ENCODE measurements around the gene TNNI3.
"Not testable (repeated sequence)": the region's sequence is repeated elsewhere in the genome, so short reads cannot be mapped to it uniquely, and the experiment has no call there.

TNNI3 gene

DNA sequence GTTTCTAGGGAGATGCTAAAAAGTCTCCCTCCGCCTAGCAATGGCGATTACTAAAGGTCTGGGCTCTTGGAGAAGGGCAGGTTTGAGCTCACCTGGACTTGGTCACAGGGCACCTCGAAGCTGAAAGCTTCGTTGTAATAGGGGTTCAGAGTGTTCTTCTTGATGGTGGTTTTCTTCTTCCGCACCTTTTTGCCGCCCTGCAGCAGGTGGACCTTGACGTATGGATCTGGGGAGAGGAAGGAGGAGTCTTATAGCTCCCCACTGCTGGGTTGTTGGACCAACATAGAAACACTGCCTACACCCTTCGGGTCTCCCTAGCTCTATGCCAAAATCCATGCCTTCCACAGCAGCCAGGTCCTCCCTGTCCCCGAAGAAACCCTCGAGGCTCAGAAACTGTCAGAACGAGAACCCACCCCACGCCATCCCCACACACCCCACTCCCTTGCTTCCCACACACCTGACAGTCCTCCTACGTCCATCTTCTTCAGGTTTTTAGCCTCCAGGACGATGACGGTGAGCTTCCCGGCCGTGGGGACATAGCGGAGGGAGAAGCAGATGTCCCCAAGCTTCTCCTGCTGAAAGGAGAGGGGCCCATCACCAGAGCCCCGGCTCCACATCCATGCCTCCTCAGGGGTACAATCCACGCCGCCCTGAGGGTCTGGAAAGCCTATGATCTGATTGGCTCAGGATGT is 17.0 kb upstream of the TNNI3 start:
- in situ Hi-C loops (cut with HindIII; ENCODE audit: low pct_ligation_motif_present, low pct_unique_long_range_greater_than_20kb, low sequenced_read_pairs): no loop called here
- no peak for DNase-seq

GRCh38 chr19:55173714-55174409 is 16.3 kb upstream of the TNNI3 start:
- peak; percentile 80 for DNase-seq
- in situ Hi-C loops (cut with HindIII; ENCODE audit: low pct_ligation_motif_present, low pct_unique_long_range_greater_than_20kb, low sequenced_read_pairs): no loop called here

DNA sequence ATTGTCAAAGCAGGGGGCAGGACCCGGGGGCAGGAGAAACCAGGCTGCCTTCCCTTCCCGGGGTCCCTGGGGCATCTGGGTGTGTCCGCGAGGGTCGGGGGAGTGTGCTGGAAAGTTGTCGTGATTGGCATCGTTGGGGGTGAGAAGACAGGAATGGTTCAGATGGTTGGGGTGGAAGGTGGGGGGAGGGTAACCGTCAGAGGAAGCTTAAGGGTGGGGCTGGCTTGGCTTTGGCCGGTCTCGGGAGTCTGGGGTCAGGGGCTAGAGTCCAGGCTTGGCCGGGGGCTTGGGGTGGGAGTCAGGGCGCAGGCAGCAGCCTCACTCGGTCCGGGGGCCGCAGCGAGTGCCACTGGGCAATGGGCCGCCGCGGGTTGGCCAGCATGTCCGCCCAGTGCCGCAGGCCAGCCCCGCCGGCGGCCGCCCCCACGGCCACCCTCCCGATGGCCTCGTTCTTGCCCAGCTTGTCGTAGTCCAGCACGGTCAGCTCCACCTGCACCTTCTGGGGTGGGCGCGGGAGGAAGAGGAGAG is 15.7 kb upstream of the TNNI3 start:
- in situ Hi-C loops (cut with HindIII; ENCODE audit: low pct_ligation_motif_present, low pct_unique_long_range_greater_than_20kb, low sequenced_read_pairs): no loop called here
- no peak for DNase-seq

DNA sequence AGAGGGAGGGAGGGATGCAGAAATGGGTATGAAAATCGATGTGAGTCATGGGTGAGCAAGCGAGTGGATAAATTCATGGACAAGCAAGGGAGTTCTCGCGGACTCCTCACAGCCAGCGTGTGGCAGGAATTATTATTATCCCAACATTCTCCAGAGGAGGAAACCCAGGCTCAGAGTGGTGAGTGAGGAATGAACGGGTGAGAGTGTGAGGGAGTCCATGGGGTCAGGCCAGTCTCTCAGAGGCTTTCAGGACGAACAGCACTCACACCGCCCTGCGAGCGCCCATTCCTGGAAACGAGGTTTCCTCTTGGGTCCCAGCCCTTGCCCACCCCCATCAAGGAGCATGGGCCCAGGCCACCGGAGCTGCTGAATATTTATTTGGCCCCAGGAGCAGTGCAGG is 15.2 kb upstream of the TNNI3 start:
- in situ Hi-C loops (cut with HindIII; ENCODE audit: low pct_ligation_motif_present, low pct_unique_long_range_greater_than_20kb, low sequenced_read_pairs): no loop called here
- DNase-seq: peak; percentile 66

DNA sequence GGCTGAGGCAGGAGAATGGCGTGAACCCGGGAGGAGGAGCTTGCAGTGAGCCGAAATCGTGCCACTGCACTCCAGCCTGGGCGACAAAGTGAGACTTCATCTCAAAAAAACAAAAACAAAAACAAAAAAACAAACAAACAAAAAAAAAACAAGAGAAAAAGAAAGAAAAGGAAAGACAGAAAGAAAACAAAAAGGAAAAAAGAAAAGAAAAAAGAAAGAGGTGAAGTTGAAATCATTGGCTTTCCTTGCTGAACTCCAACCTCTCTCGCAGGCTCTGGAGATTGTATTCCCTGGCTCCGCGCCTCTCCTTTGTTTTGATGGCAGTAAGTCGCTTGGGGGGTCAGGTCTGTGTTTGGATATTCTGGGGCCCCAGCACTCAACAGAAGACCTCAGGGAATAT is 14.8 kb upstream of the TNNI3 start:
- DNase-seq; in situ Hi-C loops (cut with HindIII; ENCODE audit: low pct_ligation_motif_present, low pct_unique_long_range_greater_than_20kb, low sequenced_read_pairs): not testable (repeated sequence)

- in situ Hi-C loops (cut with HindIII; ENCODE audit: low pct_ligation_motif_present, low pct_unique_long_range_greater_than_20kb, low sequenced_read_pairs): no loop called here
- no peak for DNase-seq
Measured at GRCh38 chr19:55171440-55171839, 13.9 kb upstream of the TNNI3 start.

- no peak for DNase-seq
- in situ Hi-C loops (cut with HindIII; ENCODE audit: low pct_ligation_motif_present, low pct_unique_long_range_greater_than_20kb, low sequenced_read_pairs): no loop called here
Measured at GRCh38 chr19:55169136-55169535, 11.6 kb upstream of the TNNI3 start.

GRCh38 chr19:55166530-55167268 is 9.2 kb upstream of the TNNI3 start, which contains the start of gene DNAAF3:
TSS of gene DNAAF3 (minus strand) at chr19:55166613. CDS start at chr19:55166413, 200 bp downstream.
- peak; percentile 96 for DNase-seq

GRCh38 chr19:55165952-55166529 is 8.5 kb upstream of the TNNI3 start:
- DNase-seq: peak; percentile 89
- in situ Hi-C loops (cut with HindIII; ENCODE audit: low pct_ligation_motif_present, low pct_unique_long_range_greater_than_20kb, low sequenced_read_pairs): no loop called here

More at GRCh38 chr19:55166530-55167268, 9.2 kb upstream of the TNNI3 start, which contains the start of gene DNAAF3:
- in situ Hi-C loops (cut with HindIII; ENCODE audit: low pct_ligation_motif_present, low pct_unique_long_range_greater_than_20kb, low sequenced_read_pairs): no loop called here

GRCh38 chr19:55161571-55162322 is 4.2 kb upstream of the TNNI3 start:
- in situ Hi-C loops (cut with HindIII; ENCODE audit: low pct_ligation_motif_present, low pct_unique_long_range_greater_than_20kb, low sequenced_read_pairs): no loop called here
- no peak for DNase-seq

DNA sequence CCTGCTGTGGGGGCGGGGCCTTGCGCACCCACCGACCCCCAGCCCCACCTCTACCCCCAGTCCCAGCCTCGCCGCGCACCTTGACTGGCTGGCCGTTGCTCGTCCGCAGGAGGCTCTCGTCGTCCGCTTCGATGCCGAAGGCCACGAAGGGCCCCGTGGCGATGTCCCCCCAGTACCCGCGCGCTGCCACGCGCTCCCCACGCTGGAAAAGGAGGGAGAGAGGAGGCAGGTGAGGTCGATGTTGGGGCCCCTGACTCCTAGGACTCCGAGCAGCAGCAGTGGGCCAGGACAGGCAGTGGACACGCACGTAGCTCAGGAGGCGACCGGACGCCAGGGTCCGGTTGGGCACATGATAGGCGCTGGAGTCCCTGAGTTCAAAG is 3.4 kb upstream of the TNNI3 start:
- in situ Hi-C loops (cut with HindIII; ENCODE audit: low pct_ligation_motif_present, low pct_unique_long_range_greater_than_20kb, low sequenced_read_pairs): no loop called here
- DNase-seq: no peak

DNA sequence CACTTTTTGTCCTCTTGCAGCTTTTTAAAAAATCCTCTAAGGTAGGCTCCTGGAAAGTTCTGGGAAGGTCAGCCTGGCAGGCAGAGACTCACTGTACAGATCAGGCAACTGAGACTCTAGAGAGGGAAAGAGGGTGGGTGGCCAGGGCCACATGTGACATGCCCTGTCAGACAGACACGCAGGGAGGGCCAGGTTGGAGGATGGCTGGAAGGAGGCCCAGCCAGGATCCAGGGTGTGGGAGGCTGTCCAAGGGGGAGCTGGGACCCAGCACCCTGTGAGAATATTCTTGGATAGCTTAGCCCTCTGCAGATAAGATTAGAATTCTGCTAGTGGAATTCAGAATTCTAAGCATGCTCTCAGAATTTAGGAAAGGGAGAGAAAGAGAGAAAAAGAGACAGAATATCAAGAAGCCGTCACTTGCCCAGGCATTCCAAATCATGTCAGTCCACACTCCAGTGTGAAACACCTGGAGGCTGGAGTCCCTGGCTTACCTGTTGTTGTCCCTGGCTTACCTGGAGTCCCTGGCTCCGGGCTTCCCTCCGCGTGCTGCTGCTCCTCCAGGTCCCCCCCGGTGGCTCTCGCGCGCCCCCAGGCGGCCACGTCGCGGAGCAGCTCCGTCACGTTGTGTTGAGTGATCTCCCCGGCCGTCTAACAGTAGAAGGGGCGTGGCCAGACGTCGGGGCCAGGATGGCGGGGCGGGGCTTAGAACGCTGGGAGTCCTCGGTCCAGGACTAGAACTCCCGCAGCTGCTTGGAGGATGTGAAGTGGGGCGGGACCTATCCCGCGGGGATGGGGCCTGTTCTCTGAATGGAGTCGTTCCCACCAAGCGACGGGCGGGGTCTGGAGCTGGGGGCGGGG is 2.8 kb upstream of the TNNI3 start:
- in situ Hi-C loops (cut with HindIII; ENCODE audit: low pct_ligation_motif_present, low pct_unique_long_range_greater_than_20kb, low sequenced_read_pairs): no loop called here
- DNase-seq: peak; percentile 85

DNA sequence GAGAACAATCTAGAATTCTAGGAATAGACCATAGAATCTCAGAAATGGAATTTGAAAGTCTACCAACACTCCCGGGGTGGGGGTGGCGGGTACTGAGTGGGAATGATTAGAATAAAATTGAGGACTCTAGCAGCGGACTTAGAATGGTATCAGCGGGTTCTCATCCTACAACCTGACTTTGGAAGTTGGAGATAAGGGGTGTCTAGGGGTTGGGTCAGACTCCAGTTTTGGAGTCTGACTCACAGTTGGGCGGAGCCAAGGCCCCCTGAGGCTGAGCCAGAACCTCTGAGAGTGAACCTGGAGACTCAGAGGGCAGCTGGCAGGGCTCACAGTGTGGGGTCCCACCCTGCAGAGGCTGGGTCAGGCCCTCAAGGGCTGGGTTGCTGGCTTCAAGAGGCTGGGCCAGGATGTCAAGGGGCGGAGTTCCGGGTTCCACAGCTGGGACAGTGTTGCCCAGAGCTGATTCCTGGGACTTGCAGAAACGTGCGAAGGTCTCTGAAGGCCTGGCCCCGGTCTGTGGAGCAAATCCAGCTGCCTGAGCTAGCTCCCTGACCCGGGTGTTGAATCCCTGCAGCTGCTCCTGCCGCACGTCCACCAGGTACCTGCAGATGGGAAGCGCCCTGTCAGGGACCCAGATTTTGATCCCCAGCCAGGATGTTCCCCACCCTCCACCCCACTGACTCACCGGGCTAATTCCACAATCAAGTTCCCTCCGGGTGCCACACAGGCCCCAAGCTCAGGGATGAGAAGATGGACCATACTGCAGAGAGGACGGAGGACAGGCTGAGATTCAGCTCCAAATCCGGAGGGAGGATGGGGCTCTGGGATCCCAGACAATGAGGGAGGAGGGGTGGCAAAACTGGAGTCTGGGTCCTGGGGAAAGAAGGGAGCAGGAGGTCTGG is 1.6 kb upstream of the TNNI3 start:
- in situ Hi-C loops (cut with HindIII; ENCODE audit: low pct_ligation_motif_present, low pct_unique_long_range_greater_than_20kb, low sequenced_read_pairs): no loop called here
- no peak for DNase-seq

GRCh38 chr19:55158423-55158822 is 891 bp upstream of the TNNI3 start:
- DNase-seq: no peak
- in situ Hi-C loops (cut with HindIII; ENCODE audit: low pct_ligation_motif_present, low pct_unique_long_range_greater_than_20kb, low sequenced_read_pairs): no loop called here

DNA sequence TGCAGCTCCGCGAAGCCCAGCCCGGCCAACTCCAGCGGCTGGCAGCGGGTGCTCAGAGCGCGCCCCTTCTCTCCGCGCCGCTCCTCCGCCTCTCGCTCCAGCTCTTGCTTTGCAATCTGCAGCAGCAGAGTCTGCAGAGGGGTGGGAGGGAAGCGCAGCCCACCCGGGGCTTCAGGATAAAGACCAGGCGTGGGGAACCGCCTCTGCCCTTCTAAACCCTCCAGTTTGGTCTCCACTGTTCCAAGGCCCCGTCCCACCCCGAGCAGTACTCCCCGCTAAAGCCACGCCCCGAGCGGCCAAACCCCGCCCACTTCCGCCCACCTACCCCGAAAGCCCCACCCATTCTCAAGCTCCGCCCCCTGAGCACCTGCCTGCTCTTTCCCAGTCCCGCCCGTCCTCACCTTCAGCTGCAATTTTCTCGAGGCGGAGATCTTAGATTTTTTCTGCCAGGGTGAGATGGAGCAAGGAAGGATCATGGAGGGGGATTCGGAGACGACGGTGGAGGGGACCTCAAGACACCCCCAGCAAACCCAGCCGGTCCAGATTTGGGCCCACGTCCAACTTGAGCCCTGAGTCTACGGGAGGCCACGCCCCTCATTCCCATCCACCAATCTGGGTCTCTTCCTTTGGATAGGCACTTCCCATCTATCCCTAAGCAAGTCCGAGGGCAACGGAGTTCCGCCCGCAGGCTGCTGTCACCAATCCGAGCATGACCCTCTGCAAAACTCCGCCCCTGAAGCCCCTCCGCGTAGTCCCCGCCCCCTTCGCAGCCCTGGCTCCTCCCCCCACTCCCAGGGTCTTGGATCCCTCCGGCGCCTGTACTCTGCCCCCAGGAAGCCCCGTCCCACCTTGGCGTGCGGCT is 1.1 kb downstream of the TNNI3 start:
- peak; percentile 27 for DNase-seq
- in situ Hi-C loops (cut with HindIII; ENCODE audit: low pct_ligation_motif_present, low pct_unique_long_range_greater_than_20kb, low sequenced_read_pairs): no loop called here

DNA sequence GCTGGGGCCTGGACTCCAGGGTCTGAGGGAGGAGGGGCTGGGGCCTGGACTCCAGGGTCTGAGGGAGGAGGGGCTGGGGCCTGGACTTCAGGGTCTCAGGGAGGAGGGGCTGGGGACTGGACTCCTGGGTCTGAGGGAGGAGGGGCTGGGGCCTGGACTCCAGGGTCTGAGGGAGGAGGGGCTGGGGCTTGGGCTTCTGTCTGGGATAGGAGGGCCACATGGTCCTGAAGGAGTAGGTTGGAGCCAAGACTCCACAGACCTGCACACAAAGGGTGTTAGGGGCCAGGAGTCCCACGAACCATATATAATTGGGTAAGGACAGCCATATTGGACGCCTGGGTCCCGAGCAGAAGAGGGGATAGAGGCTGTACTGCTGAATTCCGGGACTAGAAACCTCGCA is 1.7 kb downstream of the TNNI3 start:
- DNase-seq; in situ Hi-C loops (cut with HindIII; ENCODE audit: low pct_ligation_motif_present, low pct_unique_long_range_greater_than_20kb, low sequenced_read_pairs): not testable (repeated sequence)
